Measurements from ENCODE around the gene WAPL. TPM values are rescaled to one million over a fixed set of nuclear protein-coding genes. Genes with fewer than 3 reads are reported as not detected.
A peak's percentile ranks its signal among the peaks of the same experiment; 100 is the strongest.

Gene WAPL
- total and polyA plus RNA-seq, 2 of the 4 experiments (the other 2 are of a cell fraction) = 11.5 to 31.7 TPM

GRCh38 chr10:86523348-86523747 lies 1.8 kb upstream of the WAPL start:
- peak; percentile 22 for DNase-seq
- Histone ChIP-seq H4K20me1 (ENCODE audit: insufficient read depth, low read length) (peaks cover 19% of the 10 kb centered on the region), H2BK120ac (ENCODE audit: low read depth, low read length) (no peak overlapping the region), H3K4me2 (ENCODE audit: low read depth, low read length) (peak overlapping the region; percentile 13; the same call in 1 of the 2 replicates), H3K56ac (ENCODE audit: extremely low read depth, insufficient read depth, low read length) (no peak overlapping the region), H4K5ac (ENCODE audit: low read depth, low read length) (no peak overlapping the region), H4K91ac (ENCODE audit: insufficient read depth, low read depth, low read length) (no peak overlapping the region), H3K9ac (ENCODE audit: low read depth, low read length) (no peak overlapping the region), H2BK5ac (ENCODE audit: low read depth, low read length, poor library complexity, severe bottlenecking) (no peak overlapping the region), H4K8ac (ENCODE audit: low read depth in 2 of 2, low read length in 2 of 2) (no peak overlapping the region), H3K14ac (replicated peaks; ENCODE audit: low read depth, low read length) (no peak overlapping the region), H3K36me3 (ENCODE audit: control insufficient read depth, insufficient read depth, low read length) (no peaks in the 10 kb centered on the region), H3K9me1 (ENCODE audit: insufficient read depth, low read length) (no peaks in the 10 kb centered on the region), H3K4ac (ENCODE audit: low read depth, low read length) (no peak overlapping the region), H3K9me3 (ENCODE audit: control insufficient read depth, insufficient read depth, low read length) (no peaks in the 10 kb centered on the region), H3K79me1 (ENCODE audit: low read depth in 1 of 2, low read length in 2 of 2) (peaks cover 26 to 32% of the 10 kb centered on the region in 2 experiments), H2BK20ac (ENCODE audit: low read depth, low read length) (no peak overlapping the region), H3K4me3 (ENCODE audit: insufficient read depth, low read depth, low read length) (no peak overlapping the region), H2AK9ac (replicated peaks; ENCODE audit: low read depth, low read length, poor library complexity) (no peak overlapping the region), H3K23ac (ENCODE audit: low read depth, low read length) (no peak overlapping the region), H3K27ac (ENCODE audit: insufficient read depth, low read length) (no peak overlapping the region), H2BK15ac (ENCODE audit: low read depth, low read length) (no peak overlapping the region), H3K4me1 (ENCODE audit: control insufficient read depth, insufficient read depth, low read length) (no peaks in the 10 kb centered on the region; the same call in 1 of the 2 replicates), H3K18ac (ENCODE audit: low read depth, low read length) (no peak overlapping the region), H2AK5ac (ENCODE audit: low read depth, low read length) (no peak overlapping the region), H2AFZ (replicated peaks; ENCODE audit: low read length, poor library complexity) (no peak overlapping the region), H3K27me3 (ENCODE audit: control insufficient read depth, insufficient read depth, low read length) (no peaks in the 10 kb centered on the region)
- POLR2A ChIA-PET (ENCODE audit: unreplicated experiment) = no interaction called here
- in situ Hi-C loops (cut with MboI; ENCODE audit: low sequenced_read_pairs) = loop anchor here (25.0 kb wide), 1 partner anchor 364 kb away; no protein-coding TSS in a partner anchor
- BruUV-seq (replicated peaks) = no TSS peak
- CTCF ChIA-PET = no interaction called here
- intact Hi-C loops (cut with micrococcal nuclease) = loop anchor here (1.0 to 5.0 kb wide), 2 partner anchors 64 to 161 kb away; no protein-coding TSS in a partner anchor
- dilution Hi-C loops (cut with HindIII; ENCODE audit: low sequenced_read_pairs, unreplicated experiment) = no loop called here
- ATAC-seq (ENCODE audit: low read depth) = no peak
- no CpG with 5 or more reads among the region's 1 CpG for WGBS, 2 experiments (ENCODE audit: extremely low coverage in 2 of 2, insufficient read length in 1 of 2)
- peak; percentile 25; the same call in 1 of the 2 replicates for TF ChIP-seq CTCF (conservative IDR thresholded peaks at IDR 0.05; ENCODE audit: low read depth, low read length)
- peak; percentile 38 for TF ChIP-seq RAD21 (IDR thresholded peaks at IDR 0.05; ENCODE audit: low read length)
- no peak for TF ChIP-seq SMC3 (IDR thresholded peaks at IDR 0.05; ENCODE audit: low read depth, low read length)

Measured in IMR-90 (cell line).